Measurements from ENCODE around the gene SEPSECS. TPM values are rescaled to one million over a fixed set of nuclear protein-coding genes. Genes with fewer than 3 reads are reported as not detected.

SEPSECS gene
- total RNA-seq, 2 experiments from 2014 or later: 18.5 to 18.7 TPM

DNA sequence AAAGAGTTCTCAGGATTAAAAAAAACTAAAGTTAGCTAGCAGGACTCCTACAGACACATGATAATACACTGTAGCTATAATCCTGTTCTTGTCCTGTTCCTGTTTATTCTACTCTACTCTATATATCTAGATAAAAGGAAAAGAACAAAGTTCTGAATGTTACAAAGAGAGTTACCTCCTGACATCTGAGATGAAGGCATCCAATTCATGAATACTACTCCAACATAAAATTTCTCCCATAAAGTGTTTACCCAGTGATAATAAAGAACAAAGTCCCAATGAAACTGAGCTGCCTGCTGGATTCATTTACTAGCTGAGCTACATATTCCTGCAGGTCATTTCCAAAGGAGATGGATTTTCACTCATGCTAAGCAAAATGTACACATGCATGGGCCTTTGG lies 27.1 kb downstream of the SEPSECS start:
- Mint-ChIP-seq H3K4me3 (no peak overlapping the region), H3K4me1 (ENCODE audit: low read depth) (peaks cover 10% of the 10 kb centered on the region), H3K36me3 (ENCODE audit: low read depth) (peaks cover 63% of the 10 kb centered on the region), H3K27ac (no peak overlapping the region), H3K27me3 (no peaks in the 10 kb centered on the region), H3K9me3 (peaks cover 7% of the 10 kb centered on the region)
- TF ChIP-seq CTCF (IDR thresholded peaks at IDR 0.05): no peak
- Histone ChIP-seq H3K4me1 (ENCODE audit: insufficient read depth, low read length) (no peaks in the 10 kb centered on the region), H3K4me3 (ENCODE audit: low read length) (no peak overlapping the region), H3K27me3 (ENCODE audit: control insufficient read depth in 1 of 2, insufficient read depth in 2 of 2, low read length in 2 of 2) (no peaks in the 10 kb centered on the region), H3K36me3 (ENCODE audit: insufficient read depth, low read length) (peaks cover 3% of the 10 kb centered on the region), H3K27ac (ENCODE audit: low read depth in 1 of 2, low read length in 2 of 2) (no peak overlapping the region), H3K9me3 (ENCODE audit: control insufficient read depth in 1 of 2, insufficient read depth in 1 of 2, low read length in 2 of 2) (no peaks in the 10 kb centered on the region)
- no peak for ATAC-seq (ENCODE audit: poor library complexity)
- POLR2A ChIA-PET: interaction anchor here (1.0 kb wide), 1 partner anchor 22 kb away, joined by 3 read pairs; no protein-coding TSS in a partner anchor
- no peak for DNase-seq
- CTCF ChIA-PET: no interaction called here
- intact Hi-C loops (cut with DNase I, micrococcal nuclease): no loop called here

DNA sequence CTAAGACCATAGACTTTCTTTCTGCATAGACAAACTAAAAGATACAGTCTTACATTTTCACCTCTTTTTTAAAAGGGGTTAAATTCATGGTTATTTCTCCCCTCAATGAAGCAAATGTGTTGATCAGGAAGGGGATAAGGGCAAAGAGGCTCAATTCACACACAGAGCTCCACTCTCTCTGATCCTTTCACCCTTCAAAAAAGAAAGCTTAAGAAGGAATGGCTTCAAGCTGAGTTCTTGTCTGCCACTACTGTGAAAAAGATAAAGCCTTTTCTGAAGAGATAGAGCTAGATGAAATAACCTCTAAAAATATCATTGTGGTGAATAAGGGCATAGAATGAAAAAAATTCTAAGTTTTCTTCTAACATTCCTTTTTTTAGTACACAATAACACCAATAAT lies 28.3 kb downstream of the SEPSECS start:
- no peak for DNase-seq
- peaks cover 9% of the 10 kb centered on the region for H3K36me3 ChIP-seq (ENCODE audit: insufficient read depth, low read length)
- Mint-ChIP-seq H3K27me3 (no peaks in the 10 kb centered on the region), H3K27ac (no peak overlapping the region), H3K4me1 (ENCODE audit: low read depth) (peaks cover 6% of the 10 kb centered on the region), H3K4me3 (no peak overlapping the region), H3K36me3 (ENCODE audit: low read depth) (peaks cover 64% of the 10 kb centered on the region), H3K9me3 (peaks cover 7% of the 10 kb centered on the region)
- H3K4me3 ChIP-seq (ENCODE audit: low read length): no peak overlapping the region
- TF ChIP-seq CTCF (IDR thresholded peaks at IDR 0.05): no peak
- ChIA-PET CTCF (no interaction called here), POLR2A (interaction anchor here (0.6 to 1.2 kb wide), 2 partner anchors 13 to 179 kb away, joined by 3 read pairs; no protein-coding TSS in a partner anchor)
- no peaks in the 10 kb centered on the region for H3K9me3 ChIP-seq (ENCODE audit: control insufficient read depth in 1 of 2, insufficient read depth in 1 of 2, low read length in 2 of 2)
- intact Hi-C loops (cut with DNase I, micrococcal nuclease): no loop called here
- no peaks in the 10 kb centered on the region for H3K4me1 ChIP-seq (ENCODE audit: insufficient read depth, low read length)
- H3K27me3 ChIP-seq (ENCODE audit: control insufficient read depth in 1 of 2, insufficient read depth in 2 of 2, low read length in 2 of 2): no peaks in the 10 kb centered on the region
- ATAC-seq (ENCODE audit: poor library complexity): no peak
- no peak overlapping the region for H3K27ac ChIP-seq (ENCODE audit: low read depth in 1 of 2, low read length in 2 of 2)

- H3K27ac ChIP-seq (ENCODE audit: low read depth in 1 of 2, low read length in 2 of 2): no peak overlapping the region
- H3K36me3 ChIP-seq (ENCODE audit: insufficient read depth, low read length): peaks cover 10% of the 10 kb centered on the region
- ChIA-PET CTCF (no interaction called here), POLR2A (interaction anchor here (1.2 kb wide), 1 partner anchor 13 kb away, joined by 3 read pairs; no protein-coding TSS in a partner anchor)
- Mint-ChIP-seq H3K9me3 (peaks cover 7% of the 10 kb centered on the region), H3K27ac (no peak overlapping the region), H3K27me3 (no peaks in the 10 kb centered on the region), H3K4me1 (ENCODE audit: low read depth) (peaks cover 5% of the 10 kb centered on the region), H3K4me3 (no peak overlapping the region), H3K36me3 (ENCODE audit: low read depth) (peaks cover 61% of the 10 kb centered on the region)
- no peak for ATAC-seq (ENCODE audit: poor library complexity)
- no peak for DNase-seq
- H3K27me3 ChIP-seq (ENCODE audit: control insufficient read depth in 1 of 2, insufficient read depth in 2 of 2, low read length in 2 of 2): no peaks in the 10 kb centered on the region
- H3K4me1 ChIP-seq (ENCODE audit: insufficient read depth, low read length): no peaks in the 10 kb centered on the region
- H3K9me3 ChIP-seq (ENCODE audit: control insufficient read depth in 1 of 2, insufficient read depth in 1 of 2, low read length in 2 of 2): no peaks in the 10 kb centered on the region
- no peak overlapping the region for H3K4me3 ChIP-seq (ENCODE audit: low read length)
- TF ChIP-seq CTCF (IDR thresholded peaks at IDR 0.05): no peak
- intact Hi-C loops (cut with DNase I, micrococcal nuclease): no loop called here
Observed at GRCh38 chr4:25131381-25131780, 28.9 kb downstream of the SEPSECS start.
